Posterior cingulate gyrus (tissue), 11 donors: ENCODE measurements around the gene MTX2.
"Not testable (repeated sequence)": the region's sequence is repeated elsewhere in the genome, so short reads cannot be mapped to it uniquely, and the experiment has no call there.

Experiments used
- DNase-seq, 10 donors: peaks; one replicate each; pipeline versions ENCODE4 v3.0.0 to v3.0.0-alpha.2; 2020 to 2021; ENCODE audit warnings: mixed read lengths in 3 of 10
- intact Hi-C: fragments of 100-400 bp; cut with DNase I; formaldehyde crosslinking; loops from one replicate; pipeline ENCODE4 v1.15.1; 2023

The MTX2 gene

GRCh38 chr2:176284461-176285049 lies 15.3 kb downstream of the MTX2 start:
- intact Hi-C loops = no loop called here
- no peak for DNase-seq

DNA sequence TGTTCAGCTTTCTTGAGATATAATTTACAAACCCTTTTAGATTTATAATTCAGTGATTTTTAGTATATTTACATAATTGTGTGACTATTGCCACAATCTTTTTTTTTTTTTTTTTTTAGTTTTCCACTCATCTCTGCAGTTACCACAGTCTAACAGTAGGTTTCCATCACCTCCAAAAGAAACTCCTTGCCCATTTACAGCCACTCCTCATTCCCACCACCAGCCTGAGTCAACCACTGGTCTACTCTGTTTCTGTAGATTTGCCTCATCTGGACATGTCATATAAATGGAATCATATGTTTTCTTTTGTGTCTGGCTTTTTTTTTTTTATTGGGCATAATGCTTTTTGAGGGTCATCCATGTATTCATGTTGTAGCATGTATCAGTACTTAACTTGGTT lies 16.1 kb downstream of the MTX2 start:
- intact Hi-C loops = no loop called here

DNA sequence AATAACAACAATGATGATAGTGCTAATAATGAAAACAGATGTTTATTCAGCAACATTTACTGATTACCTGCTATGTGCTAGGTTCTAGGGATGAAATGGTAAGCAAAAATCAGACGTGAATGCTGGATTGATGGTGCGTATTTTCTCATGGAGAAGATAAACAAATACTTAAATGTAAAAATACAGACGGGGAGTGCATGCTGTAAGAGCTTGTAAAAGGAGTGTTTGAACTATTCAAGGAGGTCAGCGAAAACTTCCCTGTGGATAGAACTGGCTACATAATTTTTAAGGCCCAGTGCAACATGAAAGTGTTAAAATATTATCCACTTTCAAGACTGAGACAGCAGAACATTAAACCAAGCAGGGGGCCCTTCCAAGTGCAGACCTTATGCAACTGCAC lies 22.1 kb downstream of the MTX2 start:
- DNase-seq = no peak
- intact Hi-C loops = no loop called here

More for the DNA sequence above, 16.1 kb downstream of the MTX2 start:
- no peak for DNase-seq

GRCh38 chr2:176291809-176292283 lies 22.6 kb downstream of the MTX2 start:
- intact Hi-C loops = no loop called here
- no peak for DNase-seq

- no peak for DNase-seq
- intact Hi-C loops = no loop called here
Measured at GRCh38 chr2:176292608-176293007, 23.4 kb downstream of the MTX2 start.

DNA sequence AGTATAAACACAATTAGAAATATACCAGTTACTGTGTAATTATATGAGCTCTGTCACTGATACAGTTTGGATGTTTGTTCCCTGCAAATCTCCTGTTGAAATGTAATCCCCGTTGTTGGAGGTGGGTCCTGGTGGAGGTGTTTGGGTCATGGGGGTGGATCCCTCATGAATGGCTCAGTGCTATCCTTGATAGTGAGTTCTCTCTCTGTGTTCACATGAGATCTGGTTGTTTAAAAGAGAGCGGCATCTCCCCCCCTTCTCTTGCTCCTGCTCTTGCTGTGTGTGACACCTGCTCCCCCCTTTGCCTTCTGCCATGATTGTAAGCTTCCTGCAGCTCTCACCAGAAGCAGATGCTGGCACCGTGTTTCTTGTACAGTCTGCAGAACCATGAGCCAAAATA lies 24.1 kb downstream of the MTX2 start:
- intact Hi-C loops = no loop called here
- no peak for DNase-seq

DNA sequence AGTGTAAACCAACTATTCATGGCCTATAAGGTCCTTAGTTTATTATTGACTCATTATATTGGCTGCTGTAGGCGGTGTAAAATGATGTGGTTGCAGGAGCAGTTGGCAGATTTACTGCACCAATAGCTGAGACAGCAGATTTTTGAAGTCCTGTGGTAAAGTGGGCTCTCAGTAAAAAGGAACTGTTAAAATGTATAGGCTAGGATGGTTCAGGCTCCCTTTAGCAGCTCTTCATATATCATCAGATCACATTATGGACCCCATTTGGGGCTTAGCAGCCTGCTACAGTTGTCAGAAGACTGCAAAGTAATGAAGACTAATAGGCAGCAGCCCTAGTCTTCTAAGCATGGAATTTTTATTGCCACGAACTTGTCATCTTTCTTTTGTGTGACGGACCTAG lies 27.8 kb downstream of the MTX2 start:
- intact Hi-C loops = no loop called here
- no peak for DNase-seq

GRCh38 chr2:176297737-176298136 lies 28.5 kb downstream of the MTX2 start:
- DNase-seq = no peak
- intact Hi-C loops = no loop called here

GRCh38 chr2:176306020-176306419 lies 36.8 kb downstream of the MTX2 start:
- intact Hi-C loops, DNase-seq: not testable (repeated sequence)

- intact Hi-C loops = no loop called here
- no peak for DNase-seq
Measured at GRCh38 chr2:176317199-176317598, 48.0 kb downstream of the MTX2 start.

DNA sequence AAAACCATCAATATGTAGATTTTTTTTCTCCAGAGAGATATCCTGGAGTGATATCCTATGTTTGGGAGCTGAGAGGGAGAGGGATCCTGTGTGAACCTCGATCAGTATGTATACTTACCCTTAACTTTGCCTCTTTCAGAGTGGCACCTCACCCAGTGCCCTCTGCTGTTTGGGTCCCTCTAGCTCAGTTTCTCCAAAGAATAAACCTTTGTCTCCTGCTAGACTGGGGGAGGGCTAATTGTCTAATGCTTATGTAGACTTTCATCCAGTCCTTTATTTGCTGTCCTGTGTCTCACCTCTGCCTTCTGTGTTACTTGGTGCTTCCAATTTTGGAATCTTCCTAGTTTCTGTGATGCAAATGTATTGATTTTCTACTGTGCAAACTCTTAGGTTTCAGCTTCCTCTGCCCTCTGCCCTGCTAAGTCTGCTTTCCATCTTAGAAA lies 48.4 kb downstream of the MTX2 start:
- DNase-seq = peak in 1 of 10 donors; percentile 53
- intact Hi-C loops = no loop called here

- intact Hi-C loops = no loop called here
- DNase-seq = no peak
Measured at GRCh38 chr2:176321916-176322315, 52.7 kb downstream of the MTX2 start.

GRCh38 chr2:176324862-176325261 lies 55.6 kb downstream of the MTX2 start:
- intact Hi-C loops = no loop called here
- no peak for DNase-seq

DNA sequence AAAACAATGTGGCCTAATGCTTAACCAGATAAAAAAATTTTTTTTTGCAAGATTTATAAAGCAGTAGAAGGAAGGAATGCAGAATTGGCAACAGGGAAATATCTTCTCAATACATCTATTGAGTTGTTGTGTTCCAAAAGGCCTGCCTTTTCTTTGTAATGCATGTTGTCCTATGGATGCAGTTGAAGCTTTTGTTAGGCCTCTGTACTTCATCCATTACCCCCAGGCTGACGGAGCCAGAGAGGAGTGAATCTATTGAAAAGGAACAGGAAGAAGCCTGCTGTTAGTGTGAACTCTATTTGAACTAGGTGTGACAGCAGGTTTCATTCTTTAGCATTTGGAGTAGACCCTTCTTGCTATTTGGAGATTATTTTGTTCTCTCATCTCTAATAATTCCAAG lies 56.5 kb downstream of the MTX2 start:
- no peak for DNase-seq
- intact Hi-C loops = no loop called here

DNA sequence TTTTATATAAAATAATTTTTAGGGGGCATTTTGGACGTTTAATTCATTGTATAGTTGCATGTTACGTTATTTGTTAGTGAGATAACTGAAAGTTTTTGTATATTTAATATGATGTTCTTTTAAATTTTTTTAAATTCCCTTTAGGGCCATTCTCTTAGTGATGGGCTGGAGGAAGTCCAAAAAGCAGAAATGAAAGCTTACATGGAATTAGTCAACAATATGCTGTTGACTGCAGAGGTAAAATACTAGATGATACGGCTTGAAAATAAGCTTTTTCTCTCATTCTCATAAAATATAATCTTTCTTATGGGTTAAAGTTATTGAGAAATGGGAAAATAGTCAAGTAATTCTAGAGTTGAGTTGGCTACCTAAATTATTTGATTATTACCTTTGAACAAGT lies 58.9 kb downstream of the MTX2 start:
- no peak for DNase-seq
- intact Hi-C loops = no loop called here

GRCh38 chr2:176330612-176331011 lies 61.4 kb downstream of the MTX2 start:
- intact Hi-C loops = no loop called here
- DNase-seq = no peak

DNA sequence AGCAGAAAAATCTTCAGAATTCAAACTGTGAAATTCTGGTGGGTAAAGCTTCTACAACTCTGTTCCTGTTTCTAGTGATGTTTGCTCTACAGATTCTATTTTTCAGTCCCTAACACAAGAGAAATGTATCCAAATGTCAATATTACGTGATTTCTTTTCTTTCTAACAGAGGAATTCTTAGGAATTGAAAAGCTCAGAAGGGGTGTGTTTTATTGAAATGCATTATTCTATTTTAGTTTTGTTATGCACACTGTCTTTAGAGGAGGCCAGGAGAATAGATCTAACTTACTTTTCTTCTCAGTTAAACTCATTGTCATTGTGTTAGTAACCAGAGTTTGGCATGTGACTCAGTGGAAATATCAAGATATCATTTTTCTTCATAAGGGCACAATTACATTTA lies 62.4 kb downstream of the MTX2 start:
- DNase-seq = no peak
- intact Hi-C loops = no loop called here

- DNase-seq = no peak
- intact Hi-C loops = no loop called here
Measured at GRCh38 chr2:176334729-176335128, 65.5 kb downstream of the MTX2 start.

DNA sequence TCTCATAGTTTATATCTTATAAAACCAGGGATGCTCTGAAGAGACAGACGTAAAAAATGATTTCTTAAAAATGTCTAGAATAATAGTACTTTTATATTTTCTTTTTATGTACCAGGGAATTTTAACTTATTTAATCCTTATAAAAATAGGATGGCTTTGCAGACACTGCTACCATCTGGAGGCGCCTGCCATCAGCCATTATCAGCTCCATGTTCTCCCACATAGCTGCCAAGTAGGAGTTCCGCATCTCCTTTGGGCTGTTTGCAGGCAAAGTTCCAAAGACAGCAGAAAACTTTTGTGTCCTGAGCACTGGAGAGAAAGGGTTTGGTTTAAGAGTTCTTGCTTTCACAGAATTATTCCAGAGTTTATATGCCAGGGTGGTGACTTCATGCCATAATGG lies 69.2 kb downstream of the MTX2 start:
- intact Hi-C loops = no loop called here
- DNase-seq = peak in 4 of 10 donors; percentile 7 to 74 (median 41)

GRCh38 chr2:176339208-176339607 lies 70.0 kb downstream of the MTX2 start:
- intact Hi-C loops = no loop called here
- no peak for DNase-seq

DNA sequence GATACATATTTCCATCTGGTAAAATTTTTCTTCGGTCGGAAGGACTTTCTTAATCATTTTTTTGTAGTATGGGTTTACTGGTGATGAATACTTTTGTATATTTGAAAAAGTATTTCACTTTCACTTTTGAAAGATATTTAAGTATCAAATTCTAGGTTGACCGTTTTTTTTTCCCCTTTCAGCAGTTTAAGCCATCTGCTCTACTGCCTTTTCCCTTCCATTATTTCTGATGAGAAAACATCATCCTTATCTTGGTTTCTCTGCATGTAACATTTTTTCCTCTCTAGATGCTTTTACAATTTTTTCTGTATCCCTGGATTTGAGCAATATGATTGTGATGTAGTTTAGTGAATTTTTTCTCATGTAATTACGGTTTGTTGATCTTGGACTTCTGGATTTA lies 87.0 kb downstream of the MTX2 start:
- no peak for DNase-seq
- intact Hi-C loops = no loop called here

- no peak for DNase-seq
- intact Hi-C loops = no loop called here
Measured at GRCh38 chr2:176364273-176364977, 95.2 kb downstream of the MTX2 start.
